Heart left ventricle (tissue), 16 donors: ENCODE measurements around the gene OSBPL9. TPM values are rescaled to one million over a fixed set of nuclear protein-coding genes. Genes with fewer than 3 reads are reported as not detected.

Experiments
- ATAC-seq, 4 donors: fragments of 200-7000 bp; cut with Tn5 transposase; one replicate each; pipeline ENCODE4 v1.9.1; 2020 to 2022; ENCODE audit warnings: moderate library complexity in 4 of 4, mild to moderate bottlenecking in 3 of 4, moderate number of reproducible peaks in 1 of 4
- DNase-seq, 5 donors: peaks; one replicate each; pipeline ENCODE4 v3.0.0-alpha.2; 2020
- H3K27ac ChIP-seq, 12 donors: fragments of 200-600 bp; sonication (generic) in 4 of 12; one replicate each; pipeline versions ENCODE4 v1.5.0 to v1.8.0; 2016 to 2022; ENCODE audit warnings: mild to moderate bottlenecking in 2 of 12
- H3K27me3 ChIP-seq, 9 donors: fragments of 200-600 bp; sonication (generic) in 2 of 9; one replicate each; pipeline versions ENCODE4 v1.5.1 to v1.8.0; 2016 to 2022; ENCODE audit warnings: mild to moderate bottlenecking in 3 of 9
- H3K36me3 ChIP-seq, 9 donors: fragments of 200-600 bp; sonication (generic) in 2 of 9; one replicate each; pipeline versions ENCODE4 v1.5.0 to v1.8.0; 2018 to 2022; ENCODE audit warnings: mild to moderate bottlenecking in 2 of 9
- H3K4me1 ChIP-seq, 12 donors: fragments of 200-600 bp; sonication (generic) in 4 of 12; one replicate each; pipeline versions ENCODE4 v1.5.0 to v1.8.0; 2016 to 2022; ENCODE audit warnings: mild to moderate bottlenecking in 3 of 12
- H3K4me3 ChIP-seq, 12 donors: fragments of 200-600 bp; sonication (generic) in 4 of 12; one replicate each; pipeline versions ENCODE4 v1.5.0 to v1.8.0; 2017 to 2022; ENCODE audit warnings: mild to moderate bottlenecking in 9 of 12, moderate library complexity in 4 of 12
- H3K9me3 ChIP-seq, 12 donors: fragments of 200-600 bp; sonication (generic) in 4 of 12; one replicate each; pipeline versions ENCODE4 v1.5.0 to v1.8.0; 2016 to 2022; ENCODE audit warnings: mild to moderate bottlenecking in 1 of 12
- CTCF ChIP-seq, 12 donors: fragments of 200-600 bp; sonication (generic) in 4 of 12; IDR thresholded peaks; one replicate each; pipeline versions ENCODE4 v1.5.0 to v1.8.0; 2018 to 2022; ENCODE audit warnings: antibody characterized with exemption in 12 of 12, mild to moderate bottlenecking in 5 of 12
- POLR2A ChIP-seq, 2 donors: fragments of 450-650 bp; IDR thresholded peaks; one replicate each; pipeline ENCODE4 v1.6.1; 2017; ENCODE audit warnings: antibody characterized with exemption in 2 of 2, mild to moderate bottlenecking in 2 of 2, moderate library complexity in 2 of 2
- WGBS, 4 donors: extraction: QIAGEN DNeasy Blood & Tissue Kit in 2 of 4; methylation state at CpG; one replicate each; pipeline versions ENCODE4 v1.1.5 to v1.1.7; 2013 to 2018; 5-methylcytosine and 5-hydroxymethylcytosine counted together
- intact Hi-C, 10 donors: fragments of 100-400 bp; cut with DNase I; formaldehyde crosslinking; loops; one replicate each; pipeline versions ENCODE4 v1.11.1 to v1.14.2; 2022
- polyA plus RNA-seq, 2 donors: library from polyadenylated mRNA; stranded (reverse); fragments of 200-250 nt; gene quantifications; one replicate each; pipeline ENCODE4 v1.2.3, GENCODE V29; 2013
- total RNA-seq, 9 donors: library from RNA; depleted of rRNA in 2 of 9; stranded (reverse); fragments of >200 nt in 2 of 9; fragmentation: NEBNext Ultra II Directional in 3 of 9; extraction: Animal tissue kit (Norgen Biotek cat#: 25700) in 3 of 9; gene quantifications; one replicate each; pipeline versions ENCODE4 v1.1.0 to v1.2.4, GENCODE V29; 2016 to 2023
- donor health status: ischemic (EF 13 %, LVEDD 7.1; RV severe dilation, severe dysfunction).
- donor health status: healthy with polysubstance abuse.
- donor health status: DM: no; HTN: yes; CAD: no.
- donor health status: DM: no; HTN: no; CAD: no.
- donor health status: ischemic (EF 25% LVEDD 6.9; RV normal size, moderate dysfunction).
- donor health status: ischemic (EF 25% LVEDD 5.7; RV mildly dilated, moderate dysfunction).
- donor health status: healthy.
- donor health status: DM: yes; HTN: yes; CAD: no.
- donor health status: ischemic (EF 35%, LVEDD 5.7; RV mildly dilated, moderate dysfunction).
- donor health status: nonischemic (EF 11% LVEDD 7.7; RV severe dilation, severe dysfunction).
- donor health status: DM: yes; HTN: yes; CAD: no.
- donor health status: PGD.
- donor health status: ischemic (EF 29% LVEDD 5.4; RV normal size, mild dysfunction).
- donor health status: nonischemic (EF 23%, LVEDD 6.1; RV moderate dilation, normal function).

Gene OSBPL9
- total and polyA plus RNA-seq, 11 donors = 44.5 to 69.5 (median 52.5) TPM

- Histone ChIP-seq H3K36me3 (no peaks in the 10 kb centered on the region), H3K27ac (no peak overlapping the region), H3K4me1 (peaks cover 0 to 37% (median 8%) of the 10 kb centered on the region in 12 donors), H3K27me3 (no peaks in the 10 kb centered on the region), H3K9me3 (no peaks in the 10 kb centered on the region), H3K4me3 (no peak overlapping the region)
- DNase-seq = no peak
- no peak for ATAC-seq
- WGBS, 4 donors = 92 to 94% (median 93%) methylated on average over 3 of the region's 3 CpGs
- intact Hi-C loops = loop anchor here in 2 of 10 donors (5.0 to 10.0 kb wide), 2 partner anchors 134 to 136 kb away; no protein-coding TSS in a partner anchor
- no peak for TF ChIP-seq CTCF (IDR thresholded peaks at IDR 0.05)
- TF ChIP-seq POLR2A (IDR thresholded peaks at IDR 0.05) = no peak
Observed at GRCh38 chr1:51630922-51631321, 14.0 kb downstream of the OSBPL9 start.

GRCh38 chr1:51631747-51632146 is 14.9 kb downstream of the OSBPL9 start:
- ATAC-seq (no peak), DNase-seq (no peak)
- Histone ChIP-seq H3K9me3 (no peaks in the 10 kb centered on the region), H3K4me3 (no peak overlapping the region), H3K27ac (no peak overlapping the region), H3K4me1 (peaks cover 0 to 38% (median 8%) of the 10 kb centered on the region in 12 donors), H3K27me3 (no peaks in the 10 kb centered on the region), H3K36me3 (no peaks in the 10 kb centered on the region)
- intact Hi-C loops = loop anchor here in 2 of 10 donors (5.0 to 10.0 kb wide), 2 partner anchors 133 to 136 kb away; no protein-coding TSS in a partner anchor
- WGBS, 4 donors = 79 to 97% (median 88%) methylated on average over 1 of the region's 1 CpG
- no peak for TF ChIP-seq CTCF (IDR thresholded peaks at IDR 0.05)

GRCh38 chr1:51634618-51635017 is 17.7 kb downstream of the OSBPL9 start:
- TF ChIP-seq CTCF (IDR thresholded peaks at IDR 0.05) (no peak), POLR2A (IDR thresholded peaks at IDR 0.05) (no peak)
- WGBS, 4 donors = 91 to 95% (median 92%) methylated on average over 7 of the region's 7 CpGs
- peaks cover 0 to 26% (median 11%) of the 10 kb centered on the region in 12 donors for H3K4me1 ChIP-seq
- ATAC-seq (no peak), DNase-seq (no peak)
- intact Hi-C loops = loop anchor here in 3 of 10 donors (5.0 to 10.0 kb wide), 2 partner anchors 130 to 133 kb away; no protein-coding TSS in a partner anchor
- no peaks in the 10 kb centered on the region for H3K36me3 ChIP-seq
- no peak overlapping the region for H3K4me3 ChIP-seq
- no peak overlapping the region for H3K27ac ChIP-seq
- H3K27me3 ChIP-seq = no peaks in the 10 kb centered on the region
- no peaks in the 10 kb centered on the region for H3K9me3 ChIP-seq

- WGBS, 4 donors = 89 to 94% (median 91%) methylated on average over 3 of the region's 3 CpGs
- no peak for TF ChIP-seq POLR2A (IDR thresholded peaks at IDR 0.05)
- no peak for TF ChIP-seq CTCF (IDR thresholded peaks at IDR 0.05)
Observed at GRCh38 chr1:51635615-51636014, 18.7 kb downstream of the OSBPL9 start.

More at GRCh38 chr1:51635615-51636014, 18.7 kb downstream of the OSBPL9 start:
- Histone ChIP-seq H3K27me3 (no peaks in the 10 kb centered on the region), H3K4me1 (peaks cover 0 to 31% (median 10%) of the 10 kb centered on the region in 12 donors), H3K4me3 (no peak overlapping the region), H3K36me3 (no peaks in the 10 kb centered on the region), H3K27ac (no peak overlapping the region), H3K9me3 (no peaks in the 10 kb centered on the region)
- intact Hi-C loops = loop anchor here in 2 of 10 donors (5.0 to 10.0 kb wide), 2 partner anchors 129 to 132 kb away; no protein-coding TSS in a partner anchor
- ATAC-seq = no peak
- DNase-seq = no peak
